ENCODE results near the gene DENND1B. TPM values are rescaled to one million over a fixed set of nuclear protein-coding genes. Genes with fewer than 3 reads are reported as not detected.

DENND1B gene
- total RNA-seq, 1 experiment from 2014 or later, result 6.3 TPM

GRCh38 chr1:197680311-197680710 is 95.0 kb downstream of the DENND1B start:
- Histone ChIP-seq H3K4me2 (ENCODE audit: insufficient read depth, insufficient read length, low read length) (no peak overlapping the region), H2BK12ac (ENCODE audit: insufficient read length, low read depth, low read length) (no peak overlapping the region), H4K8ac (replicated peaks; ENCODE audit: insufficient read length, low read depth, low read length) (no peak overlapping the region), H3K79me2 (ENCODE audit: insufficient read depth, low read length) (no peaks in the 10 kb centered on the region), H2AK5ac (ENCODE audit: insufficient read length, low read length) (no peak overlapping the region), H3K4ac (ENCODE audit: low read depth, low read length) (no peak overlapping the region), H3K79me1 (ENCODE audit: insufficient read depth, low read depth, low read length, poor library complexity, severe bottlenecking) (no peaks in the 10 kb centered on the region), H3K9ac (ENCODE audit: extremely low read depth, insufficient read length, low read length) (no peak overlapping the region), H2BK15ac (ENCODE audit: low read depth, low read length) (no peak overlapping the region), H3K18ac (ENCODE audit: insufficient read length, low read depth, low read length) (no peak overlapping the region), H4K91ac (ENCODE audit: insufficient read length, low read depth, low read length) (no peak overlapping the region), H4K20me1 (ENCODE audit: control insufficient read depth, insufficient read depth, insufficient read length) (no peaks in the 10 kb centered on the region), H4K5ac (ENCODE audit: insufficient read length, low read depth, low read length) (no peak overlapping the region), H2BK5ac (ENCODE audit: insufficient read length, low read length) (no peak overlapping the region), H3K23ac (ENCODE audit: insufficient read length, low read depth, low read length) (no peak overlapping the region), H3T11ph (ENCODE audit: low read length) (no peak overlapping the region), H3K27me3 (ENCODE audit: insufficient read depth, low read length) (no peaks in the 10 kb centered on the region), H3K9me3 (ENCODE audit: control insufficient read depth, low read depth, low read length) (no peaks in the 10 kb centered on the region), H3K23me2 (ENCODE audit: insufficient read length, low read depth, low read length, poor library complexity, severe bottlenecking) (no peaks in the 10 kb centered on the region), H3K27ac (ENCODE audit: insufficient read length, low read depth, low read length) (no peak overlapping the region), H3K56ac (ENCODE audit: insufficient read length, low read depth, low read length) (no peak overlapping the region), H3K14ac (ENCODE audit: insufficient read depth, low read length) (no peak overlapping the region), H2BK120ac (ENCODE audit: low read depth, low read length, poor library complexity, severe bottlenecking) (no peak overlapping the region), H2AFZ (ENCODE audit: low read length) (no peak overlapping the region), H3K4me1 (ENCODE audit: insufficient read depth, low read length) (no peaks in the 10 kb centered on the region), H2BK20ac (ENCODE audit: low read depth, low read length, poor library complexity, severe bottlenecking) (no peak overlapping the region)
- peaks cover 20% of the 10 kb centered on the region in 2 experiments for H3K4me1 Mint-ChIP-seq
- H3K27me3 Mint-ChIP-seq (ENCODE audit: low read depth), result no peaks in the 10 kb centered on the region
- H3K9me3 Mint-ChIP-seq, result no peaks in the 10 kb centered on the region
- no peaks in the 10 kb centered on the region for H3K36me3 Mint-ChIP-seq (ENCODE audit: insufficient read depth in 1 of 3, low read depth in 3 of 3)
- TF ChIP-seq CTCF (conservative IDR thresholded peaks at IDR 0.05), result no peak
- WGBS (ENCODE audit: extremely low coverage, insufficient read length, low lambda C conversion rate), result no CpG with 5 or more reads among the region's 1 CpG
- H3K27ac Mint-ChIP-seq, result no peak overlapping the region
- DNase-seq, result no peak
- no peak overlapping the region for H3K4me3 Mint-ChIP-seq
